Parathyroid adenoma (tissue), 2 donors: Measurements from ENCODE around the gene SPG7.

ENCODE experiments used
- H2AFZ ChIP-seq: fragments of 300-600 bp; sonication (generic); one replicate; pipeline ENCODE4 v1.7.0; 2017; ENCODE audit warnings: antibody characterized with exemption, mild to moderate bottlenecking
- H3K27ac ChIP-seq: fragments of 300-600 bp; sonication (generic); one replicate; pipeline ENCODE4 v1.7.0; 2017
- H3K27me3 ChIP-seq: fragments of 300-600 bp; sonication (generic); one replicate; pipeline ENCODE4 v1.7.0; 2017; ENCODE audit warnings: low read length; ENCODE audit not compliant: control insufficient read depth, insufficient read depth
- H3K36me3 ChIP-seq: fragments of 300-600 bp; sonication (generic); one replicate; pipeline ENCODE4 v1.7.0; 2017; ENCODE audit warnings: low read length; ENCODE audit not compliant: control insufficient read depth, insufficient read depth
- H3K4me1 ChIP-seq: fragments of 300-600 bp; sonication (generic); one replicate; pipeline ENCODE4 v1.7.0; 2017; ENCODE audit warnings: control low read depth
- H3K4me2 ChIP-seq: fragments of 300-600 bp; sonication (generic); one replicate; pipeline ENCODE4 v1.7.0; 2017; ENCODE audit warnings: low read length
- H3K4me3 ChIP-seq: fragments of 300-600 bp; sonication (generic); one replicate; pipeline ENCODE4 v1.7.0; 2017; ENCODE audit warnings: low read depth, low read length
- H3K79me2 ChIP-seq: fragments of 300-600 bp; sonication (generic); one replicate; pipeline ENCODE4 v1.7.0; 2017; ENCODE audit warnings: control low read depth
- H3K9ac ChIP-seq: fragments of 300-600 bp; sonication (generic); one replicate; pipeline ENCODE4 v1.7.0; 2017; ENCODE audit warnings: mild to moderate bottlenecking
- H3K9me3 ChIP-seq: fragments of 300-600 bp; sonication (generic); one replicate; pipeline ENCODE4 v1.7.0; 2017; ENCODE audit warnings: low read length; ENCODE audit not compliant: control insufficient read depth
- CTCF ChIP-seq: fragments of 300-600 bp; sonication (generic); IDR thresholded peaks from one replicate; pipeline ENCODE4 v1.7.0; 2017; ENCODE audit warnings: antibody characterized with exemption, mild to moderate bottlenecking
- donor health status: primary hyperparathyroidism.

The SPG7 gene

DNA sequence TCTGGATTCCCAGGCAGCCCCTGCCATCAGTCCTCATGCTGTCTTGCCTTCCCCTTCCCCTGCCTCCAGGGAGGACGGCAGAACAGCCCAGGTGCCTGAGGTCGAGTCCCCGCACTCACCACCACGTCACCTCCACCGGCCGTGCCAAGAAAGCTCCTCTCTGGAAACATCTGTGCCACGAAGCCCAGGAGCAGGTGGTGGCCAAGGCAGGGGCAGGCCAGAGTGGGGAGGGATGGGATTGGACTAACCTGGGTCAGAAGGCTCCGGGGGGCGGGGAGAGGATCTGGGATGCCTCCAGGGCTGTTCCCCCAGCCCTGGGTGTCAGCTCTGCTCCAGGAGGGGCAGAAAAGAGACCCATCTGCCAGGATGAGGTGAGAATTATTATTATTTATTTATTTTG is 97.8 kb downstream of the SPG7 start:
- no peak overlapping the region for H3K4me3 ChIP-seq
- no peaks in the 10 kb centered on the region for H3K79me2 ChIP-seq
- H3K36me3 ChIP-seq = no peaks in the 10 kb centered on the region
- H2AFZ ChIP-seq = no peak overlapping the region
- no peak overlapping the region for H3K9ac ChIP-seq
- no peak for TF ChIP-seq CTCF
- H3K27ac ChIP-seq = no peak overlapping the region
- H3K9me3 ChIP-seq = no peaks in the 10 kb centered on the region
- no peaks in the 10 kb centered on the region for H3K27me3 ChIP-seq
- H3K4me1 ChIP-seq = no peaks in the 10 kb centered on the region
- H3K4me2 ChIP-seq = no peak overlapping the region
